NB4 (cell line): Measurements from ENCODE around the gene CSF2.

Source experiments
- CTCF ChIP-seq: IDR thresholded peaks from one replicate; pipeline ENCODE4 v1.5.1; 2012; ENCODE audit warnings: low read depth, low read length
- POLR2A ChIP-seq: IDR thresholded peaks from 2 replicates; pipeline ENCODE4 v1.6.1; 2011; ENCODE audit warnings: mild to moderate bottlenecking; ENCODE audit not compliant: insufficient read length; ENCODE audit errors: extremely low read depth

GRCh38 chr5:132094393-132095076 lies 20.9 kb downstream of the CSF2 start:
- TF ChIP-seq POLR2A, result no peak
- no peak for TF ChIP-seq CTCF
